Osteoblast (primary cell): ENCODE measurements around the gene DIO3. TPM values are rescaled to one million over a fixed set of nuclear protein-coding genes. Genes with fewer than 3 reads are reported as not detected.

ENCODE experiments used
- DNase-seq: peaks from one replicate; pipeline ENCODE4 v3.0.0; 2011; ENCODE audit warnings: low spot score, mixed read lengths; ENCODE audit not compliant: insufficient read length; ENCODE audit errors: missing footprints
- H2AFZ ChIP-seq: 2 replicates; pipeline ENCODE4 v1.6.0; 2011; ENCODE audit warnings: mild to moderate bottlenecking, low read length
- H3K27ac ChIP-seq: 2 replicates; pipeline ENCODE4 v1.5.1; 2011; ENCODE audit warnings: mild to moderate bottlenecking, low read depth, low read length, moderate library complexity
- H3K27me3 ChIP-seq: 2 replicates; pipeline ENCODE4 v1.6.0; 2012; ENCODE audit warnings: mild to moderate bottlenecking, control low read depth, inconsistent platforms, low read length, moderate library complexity; ENCODE audit not compliant: insufficient read depth
- H3K36me3 ChIP-seq: 2 replicates; pipeline ENCODE4 v1.5.1; 2011; ENCODE audit warnings: mild to moderate bottlenecking, low read length, control low read depth, moderate library complexity; ENCODE audit not compliant: insufficient read depth
- H3K4me1 ChIP-seq: 2 replicates; pipeline ENCODE4 v1.5.1; 2011; ENCODE audit warnings: mild to moderate bottlenecking, low read length, control low read depth, moderate library complexity; ENCODE audit not compliant: insufficient read depth
- H3K4me2 ChIP-seq: 2 replicates; pipeline ENCODE4 v1.6.0; 2011; ENCODE audit warnings: mild to moderate bottlenecking, low read length; ENCODE audit not compliant: insufficient read depth
- H3K4me3 ChIP-seq: fragments of 200-600 bp; sonication (generic); 3 replicates; pipeline ENCODE4 v1.5.1; 2012; ENCODE audit warnings: mild to moderate bottlenecking, low read length, inconsistent platforms; ENCODE audit not compliant: insufficient read depth
- H3K79me2 ChIP-seq: 2 replicates; pipeline ENCODE4 v1.6.0; 2012; ENCODE audit warnings: mild to moderate bottlenecking, low read length, control low read depth, inconsistent platforms; ENCODE audit not compliant: insufficient read depth
- H3K9me3 ChIP-seq: 2 replicates; pipeline ENCODE4 v1.5.1; 2011; ENCODE audit warnings: low read depth, low read length, control low read depth
- H4K20me1 ChIP-seq: 2 replicates; pipeline ENCODE4 v1.6.0; 2012; ENCODE audit warnings: mild to moderate bottlenecking, low read length, control low read depth; ENCODE audit not compliant: insufficient read depth
- CTCF ChIP-seq: IDR thresholded peaks from 2 replicates; pipeline ENCODE4 v1.5.1; 2011; ENCODE audit warnings: mild to moderate bottlenecking, low read depth, low read length, moderate library complexity; ENCODE audit errors: extremely low read depth
- total RNA-seq: library from RNA; depleted of rRNA; stranded (reverse); fragments of >200 nt; gene quantifications from 2 replicates; pipeline ENCODE4 v1.2.3, GENCODE V29; 2012

Gene DIO3
- total RNA-seq, 1 donor = not detected

GRCh38 chr14:101521978-101522377 is 39.3 kb upstream of the DIO3 start:
- Histone ChIP-seq H3K4me3 (no peak overlapping the region), H3K9me3 (no peaks in the 10 kb centered on the region), H3K79me2 (no peaks in the 10 kb centered on the region), H3K4me1 (no peaks in the 10 kb centered on the region), H4K20me1 (no peaks in the 10 kb centered on the region), H2AFZ (no peak overlapping the region), H3K27ac (no peak overlapping the region), H3K27me3 (no peaks in the 10 kb centered on the region), H3K36me3 (no peaks in the 10 kb centered on the region), H3K4me2 (no peak overlapping the region)
- DNase-seq = no peak
- no peak for TF ChIP-seq CTCF

- no peak overlapping the region for H3K27ac ChIP-seq
- no peak overlapping the region for H2AFZ ChIP-seq
- no peaks in the 10 kb centered on the region for H4K20me1 ChIP-seq
- no peak overlapping the region for H3K4me3 ChIP-seq
- H3K79me2 ChIP-seq = no peaks in the 10 kb centered on the region
- H3K4me1 ChIP-seq = no peaks in the 10 kb centered on the region
- H3K9me3 ChIP-seq = no peaks in the 10 kb centered on the region
- no peak overlapping the region for H3K4me2 ChIP-seq
- no peak for DNase-seq
- no peaks in the 10 kb centered on the region for H3K36me3 ChIP-seq
- no peak for TF ChIP-seq CTCF
- H3K27me3 ChIP-seq = peaks cover 3% of the 10 kb centered on the region
Observed at GRCh38 chr14:101525640-101526527, 35.4 kb upstream of the DIO3 start.

GRCh38 chr14:101527987-101528386 is 33.3 kb upstream of the DIO3 start:
- no peak overlapping the region for H3K4me2 ChIP-seq
- no peaks in the 10 kb centered on the region for H3K79me2 ChIP-seq
- no peaks in the 10 kb centered on the region for H4K20me1 ChIP-seq
- no peak for TF ChIP-seq CTCF
- DNase-seq = no peak
- no peak overlapping the region for H3K4me3 ChIP-seq
- H3K27me3 ChIP-seq = peaks cover 3% of the 10 kb centered on the region
- no peaks in the 10 kb centered on the region for H3K4me1 ChIP-seq
- H2AFZ ChIP-seq = no peak overlapping the region
- H3K9me3 ChIP-seq = no peaks in the 10 kb centered on the region
- no peak overlapping the region for H3K27ac ChIP-seq
- H3K36me3 ChIP-seq = no peaks in the 10 kb centered on the region

- Histone ChIP-seq H3K27ac (no peak overlapping the region), H3K4me3 (no peak overlapping the region), H3K79me2 (no peaks in the 10 kb centered on the region), H3K4me1 (no peaks in the 10 kb centered on the region), H3K4me2 (no peak overlapping the region), H3K27me3 (peaks cover 3% of the 10 kb centered on the region), H4K20me1 (no peaks in the 10 kb centered on the region), H3K9me3 (no peaks in the 10 kb centered on the region), H2AFZ (no peak overlapping the region), H3K36me3 (no peaks in the 10 kb centered on the region)
- TF ChIP-seq CTCF = no peak
- DNase-seq = no peak
Observed at GRCh38 chr14:101529079-101529478, 32.2 kb upstream of the DIO3 start.
